ENCODE data around the gene SLC1A2. TPM values are rescaled to one million over a fixed set of nuclear protein-coding genes. Genes with fewer than 3 reads are reported as not detected.
A peak's percentile ranks its signal among the peaks of the same experiment; 100 is the strongest.

SLC1A2 gene
- total RNA-seq, 1 donor from 2014 or later = 0.25 TPM

DNA sequence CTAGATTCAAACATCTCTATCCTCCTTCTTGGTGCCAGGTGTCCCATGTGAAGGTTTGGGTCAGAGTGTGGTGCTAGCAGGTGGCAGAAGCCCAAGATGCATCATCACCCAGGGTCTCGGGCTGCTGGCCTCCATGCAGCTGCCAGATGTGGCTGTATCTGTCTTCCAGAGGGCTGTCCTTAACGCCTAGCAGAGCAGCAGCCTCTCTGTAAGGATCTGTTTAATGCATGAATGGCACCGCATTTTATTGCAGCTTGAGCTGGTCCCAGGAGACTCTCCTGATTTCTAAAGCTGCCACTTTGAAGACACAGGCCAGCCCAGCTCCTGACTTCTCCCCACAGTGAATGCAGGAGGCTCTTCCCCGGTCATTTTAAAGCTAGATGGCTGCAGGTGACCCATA lies 26.3 kb downstream of the SLC1A2 start:
- Mint-ChIP-seq H3K4me1 (ENCODE audit: low read depth, unreplicated experiment) (no peaks in the 10 kb centered on the region), H3K27ac (ENCODE audit: unreplicated experiment) (no peak overlapping the region), H3K27me3 (ENCODE audit: low read depth, unreplicated experiment) (peaks cover 22% of the 10 kb centered on the region), H3K36me3 (ENCODE audit: low read depth, unreplicated experiment) (no peaks in the 10 kb centered on the region), H3K4me3 (ENCODE audit: unreplicated experiment) (no peak overlapping the region), H3K9me3 (ENCODE audit: unreplicated experiment) (peaks cover 2% of the 10 kb centered on the region)
- H3K27ac ChIP-seq (ENCODE audit: low read depth, low read length) = no peak overlapping the region
- TF ChIP-seq EZH2 (IDR thresholded peaks at IDR 0.05; ENCODE audit: insufficient read depth, low read length) = no peak
- TF ChIP-seq CTCF (IDR thresholded peaks at IDR 0.05; ENCODE audit: insufficient read depth, low read depth, low read length) = no peak
- H3K4me2 ChIP-seq (ENCODE audit: low read length) = no peak overlapping the region
- no peaks in the 10 kb centered on the region for H3K79me2 ChIP-seq (ENCODE audit: insufficient read depth, low read length)
- peaks cover 14% of the 10 kb centered on the region for H3K4me1 ChIP-seq (ENCODE audit: insufficient read depth, low read length)
- no peak overlapping the region for H3K9ac ChIP-seq (ENCODE audit: low read length)
- DNase-seq (ENCODE audit: low read depth) (no peak), FAIRE-seq (no peak)
- no peak overlapping the region for H2AFZ ChIP-seq (ENCODE audit: low read depth, low read length)
- H3K9me3 ChIP-seq (ENCODE audit: insufficient read depth, low read depth, low read length) = no peaks in the 10 kb centered on the region
- H4K20me1 ChIP-seq (ENCODE audit: insufficient read depth, low read length) = no peaks in the 10 kb centered on the region
- no peaks in the 10 kb centered on the region for H3K36me3 ChIP-seq (ENCODE audit: insufficient read depth, low read length)
- no peaks in the 10 kb centered on the region for H3K27me3 ChIP-seq (ENCODE audit: insufficient read depth, low read length)
- H3K4me3 ChIP-seq (ENCODE audit: insufficient read depth, low read depth, low read length) = no peak overlapping the region

DNA sequence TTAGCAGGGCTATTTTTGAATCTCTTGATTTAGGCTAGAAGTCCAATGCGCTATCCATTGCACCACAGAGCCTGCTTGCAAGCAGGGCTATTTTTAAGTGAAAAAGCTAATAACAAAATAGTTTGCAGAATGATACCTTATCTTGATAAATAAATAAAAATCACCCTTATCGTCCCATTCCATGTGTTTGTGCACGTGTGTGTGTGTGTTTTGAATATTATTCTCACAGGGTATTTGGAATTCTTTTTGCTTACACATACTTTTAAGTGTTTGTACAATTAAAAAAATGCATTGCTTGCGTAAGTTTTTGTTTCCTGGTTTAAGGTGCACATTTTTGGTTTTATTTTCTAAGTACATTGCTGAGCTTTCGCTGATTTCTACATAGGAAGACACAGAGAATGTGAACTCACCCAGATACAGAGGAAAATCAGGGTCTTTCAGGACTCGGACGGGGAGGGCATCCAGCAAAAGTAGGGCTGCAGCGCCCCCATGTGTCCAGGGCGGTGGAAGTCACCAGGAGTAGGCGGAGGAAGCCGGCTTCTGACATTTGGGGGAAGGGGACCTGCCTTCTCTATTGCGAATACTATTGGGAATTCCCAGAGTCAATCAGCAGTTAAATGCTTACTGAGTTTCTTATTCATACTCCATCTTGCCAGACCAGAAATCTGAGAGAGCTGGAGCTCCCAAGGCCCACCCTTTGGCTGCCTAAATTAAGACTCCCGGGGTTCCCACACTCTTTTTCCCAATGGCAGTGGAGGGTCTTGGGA lies 27.3 kb downstream of the SLC1A2 start:
- peaks cover 14% of the 10 kb centered on the region for H3K4me1 ChIP-seq (ENCODE audit: insufficient read depth, low read length)
- peak; percentile 87 for TF ChIP-seq CTCF (IDR thresholded peaks at IDR 0.05; ENCODE audit: insufficient read depth, low read depth, low read length)
- no peak for TF ChIP-seq EZH2 (IDR thresholded peaks at IDR 0.05; ENCODE audit: insufficient read depth, low read length)
- peaks cover 22% of the 10 kb centered on the region for H3K27me3 Mint-ChIP-seq (ENCODE audit: low read depth, unreplicated experiment)
- H3K4me2 ChIP-seq (ENCODE audit: low read length) = peak overlapping the region; percentile 35
- H3K79me2 ChIP-seq (ENCODE audit: insufficient read depth, low read length) = no peaks in the 10 kb centered on the region
- no peak overlapping the region for H3K4me3 Mint-ChIP-seq (ENCODE audit: unreplicated experiment)
- no peaks in the 10 kb centered on the region for H3K36me3 Mint-ChIP-seq (ENCODE audit: low read depth, unreplicated experiment)
- H2AFZ ChIP-seq (ENCODE audit: low read depth, low read length) = no peak overlapping the region
- FAIRE-seq (no peak), DNase-seq (ENCODE audit: low read depth) (peak; percentile 38)
- H3K27me3 ChIP-seq (ENCODE audit: insufficient read depth, low read length) = no peaks in the 10 kb centered on the region
- H3K9me3 Mint-ChIP-seq (ENCODE audit: unreplicated experiment) = no peaks in the 10 kb centered on the region
- no peaks in the 10 kb centered on the region for H3K9me3 ChIP-seq (ENCODE audit: insufficient read depth, low read depth, low read length)
- no peaks in the 10 kb centered on the region for H4K20me1 ChIP-seq (ENCODE audit: insufficient read depth, low read length)
- H3K36me3 ChIP-seq (ENCODE audit: insufficient read depth, low read length) = no peaks in the 10 kb centered on the region
- H3K9ac ChIP-seq (ENCODE audit: low read length) = no peak overlapping the region
- H3K4me1 Mint-ChIP-seq (ENCODE audit: low read depth, unreplicated experiment) = no peaks in the 10 kb centered on the region
- H3K4me3 ChIP-seq (ENCODE audit: insufficient read depth, low read depth, low read length) = no peak overlapping the region
- H3K27ac Mint-ChIP-seq (ENCODE audit: unreplicated experiment) = no peak overlapping the region
- no peak overlapping the region for H3K27ac ChIP-seq (ENCODE audit: low read depth, low read length)
